Activated CD8-positive, alpha-beta memory T cell treated with anti-CD3 and anti-CD28 coated beads, Interleukin-2, amount 10 ng/mL, durations not matched to agents 7 days and 5 days (primary cell): ENCODE results near the gene COPE. TPM values are rescaled to one million over a fixed set of nuclear protein-coding genes. Genes with fewer than 3 reads are reported as not detected.
A peak's percentile ranks its signal among the peaks of the same experiment; 100 is the strongest.

Source experiments
- ATAC-seq: fragments of 150-1000 bp; cut with Tn5 transposase; one replicate; pipeline ENCODE4 v1.10.0; 2021; ENCODE audit warnings: moderate library complexity
- CTCF ChIA-PET: fragments of 350-600 bp; sonication (Branson Sonifier 250); formaldehyde crosslinking; loops from one replicate; lab custom pipeline; 2021; ENCODE audit warnings: antibody characterized with exemption; lab: Charles Lee
- DNase-seq: peaks from one replicate; pipeline ENCODE4 v3.0.0-alpha.2; 2020
- H3K27ac Mint-ChIP-seq: one replicate; pipeline ENCODE4 v1.8.0; 2021; ENCODE audit warnings: mild to moderate bottlenecking, mixed read lengths
- H3K27me3 Mint-ChIP-seq: one replicate; pipeline ENCODE4 v1.8.0; 2021; ENCODE audit warnings: mixed read lengths
- H3K36me3 Mint-ChIP-seq: one replicate; pipeline ENCODE4 v1.8.0; 2021; ENCODE audit warnings: mild to moderate bottlenecking, mixed read lengths
- H3K4me1 Mint-ChIP-seq: one replicate; pipeline ENCODE4 v1.8.0; 2021; ENCODE audit warnings: mixed read lengths
- H3K4me3 Mint-ChIP-seq: one replicate; pipeline ENCODE4 v1.8.0; 2021; ENCODE audit warnings: mild to moderate bottlenecking, moderate library complexity, mixed read lengths
- H3K9me3 Mint-ChIP-seq: one replicate; pipeline ENCODE4 v1.8.0; 2022; ENCODE audit warnings: low read depth, mixed read lengths
- total RNA-seq, 2 experiments: library from RNA; stranded (reverse); gene quantifications; one replicate each; pipeline ENCODE4 v1.2.3, GENCODE V29; 2021

The COPE gene
- total RNA-seq, 2 experiments from 2014 or later: 251 to 264 TPM

DNA sequence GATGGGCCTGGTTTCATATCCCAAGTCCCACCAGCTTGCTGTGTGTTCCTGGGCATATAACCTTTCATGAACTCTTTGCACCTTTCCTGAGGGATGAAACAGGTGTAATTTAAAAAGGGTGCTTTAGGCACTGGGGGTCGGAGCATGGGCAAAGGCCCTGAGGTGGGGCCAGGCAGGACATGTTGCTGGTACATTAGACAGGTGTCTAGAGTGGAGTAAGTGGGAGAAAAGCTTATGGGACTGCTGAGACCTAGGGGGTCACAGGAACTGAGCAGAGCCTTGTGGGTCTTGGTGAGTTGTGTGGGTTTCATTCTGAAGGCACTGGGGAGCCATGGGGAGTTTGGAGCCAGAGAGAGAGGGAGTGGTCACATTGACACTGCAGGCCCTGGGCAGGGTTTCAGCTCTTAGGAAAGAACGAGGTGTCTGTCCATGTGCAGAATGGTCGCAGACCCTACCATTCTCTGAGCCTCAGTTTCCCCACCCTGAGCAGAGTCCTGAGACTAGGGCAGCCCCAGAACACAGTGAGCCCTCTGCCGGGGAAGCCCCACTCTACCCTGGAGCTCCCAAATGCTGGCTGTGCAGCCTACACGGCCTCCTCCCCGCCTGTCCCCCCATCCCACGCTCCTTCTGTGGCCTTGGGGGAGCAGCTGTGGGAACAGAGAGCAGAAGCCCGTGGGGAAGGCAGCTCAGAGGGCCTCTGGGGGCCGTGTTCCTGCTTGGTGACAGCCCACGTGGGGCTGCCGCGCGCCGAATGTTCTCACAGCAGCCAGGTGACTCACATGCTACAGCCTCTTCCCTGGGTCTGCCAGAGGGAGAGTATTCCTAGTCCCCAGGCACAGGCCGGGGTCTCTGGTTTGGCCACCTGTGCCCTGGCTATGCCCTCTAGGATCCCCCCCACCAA is 29.1 kb upstream of the COPE start:
- DNase-seq: no peak
- H3K36me3 Mint-ChIP-seq: no peaks in the 10 kb centered on the region
- H3K27me3 Mint-ChIP-seq: peaks cover 3% of the 10 kb centered on the region
- H3K9me3 Mint-ChIP-seq: no peaks in the 10 kb centered on the region
- CTCF ChIA-PET: interaction anchor here (0.7 to 1.0 kb wide), 2 partner anchors 12 to 363 kb away, joined by 3 to 4 read pairs; no protein-coding TSS in a partner anchor
- H3K27ac Mint-ChIP-seq: no peak overlapping the region
- no peak for ATAC-seq
- no peak overlapping the region for H3K4me3 Mint-ChIP-seq
- peaks cover 3% of the 10 kb centered on the region for H3K4me1 Mint-ChIP-seq

DNA sequence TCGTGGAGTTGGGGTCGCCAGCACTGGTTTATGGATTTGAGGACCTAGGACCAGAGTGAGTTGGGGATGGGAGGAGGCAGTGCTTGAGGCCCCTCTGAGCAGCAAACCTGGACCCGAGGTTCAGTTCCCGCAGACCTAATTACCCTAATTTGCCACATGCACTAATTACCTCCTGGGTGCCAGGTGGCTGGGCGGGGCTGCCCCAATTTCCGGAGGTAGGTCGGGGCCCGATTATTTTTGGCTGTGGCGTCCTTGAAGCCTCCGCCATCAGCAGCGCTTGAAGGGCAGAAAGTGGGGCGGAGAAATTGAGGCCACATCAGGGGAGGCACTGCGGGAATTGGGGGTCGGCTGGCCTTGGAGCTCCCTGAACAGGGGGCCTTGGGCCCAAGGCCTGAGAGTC is 27.7 kb upstream of the COPE start:
- Mint-ChIP-seq H3K27me3 (peaks cover 15% of the 10 kb centered on the region), H3K4me3 (no peak overlapping the region)

DNA sequence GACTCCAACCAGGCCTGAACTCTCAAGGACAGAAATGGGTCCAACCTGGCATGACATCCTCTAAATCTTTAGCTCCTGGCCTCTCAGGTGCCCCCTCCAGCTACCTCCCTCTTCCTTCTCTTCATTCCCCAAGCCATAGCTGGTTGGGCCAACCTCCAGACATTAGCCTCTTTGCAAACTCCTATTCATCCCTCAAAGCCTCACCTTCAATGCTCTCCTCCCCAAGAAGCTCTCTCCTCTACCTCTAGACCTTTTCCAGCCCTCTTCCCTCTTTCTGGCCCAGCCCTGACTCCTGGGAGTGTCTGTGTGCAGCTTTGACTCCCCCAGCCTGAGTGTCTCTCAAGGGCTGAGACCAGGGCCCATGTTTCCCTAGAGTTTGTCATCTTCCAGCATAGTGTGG is 27.1 kb upstream of the COPE start:
- Mint-ChIP-seq H3K9me3 (no peaks in the 10 kb centered on the region), H3K4me1 (peaks cover 3% of the 10 kb centered on the region), H3K4me3 (no peak overlapping the region), H3K36me3 (no peaks in the 10 kb centered on the region), H3K27ac (no peak overlapping the region), H3K27me3 (peaks cover 21% of the 10 kb centered on the region)
- DNase-seq: no peak
- CTCF ChIA-PET: no interaction called here
- ATAC-seq: no peak

More for the DNA sequence above, 27.7 kb upstream of the COPE start:
- Mint-ChIP-seq H3K9me3 (no peaks in the 10 kb centered on the region), H3K27ac (no peak overlapping the region), H3K36me3 (no peaks in the 10 kb centered on the region), H3K4me1 (peaks cover 3% of the 10 kb centered on the region)
- ATAC-seq: no peak
- DNase-seq: no peak
- CTCF ChIA-PET: interaction anchor here (0.7 kb wide), 1 partner anchor 1482 kb away, joined by 3 read pairs; no protein-coding TSS in a partner anchor

GRCh38 chr19:18945297-18945696 is 26.1 kb upstream of the COPE start:
- CTCF ChIA-PET: no interaction called here
- Mint-ChIP-seq H3K4me1 (peaks cover 5% of the 10 kb centered on the region), H3K27ac (no peak overlapping the region), H3K9me3 (no peaks in the 10 kb centered on the region), H3K36me3 (no peaks in the 10 kb centered on the region), H3K4me3 (no peak overlapping the region), H3K27me3 (peaks cover 25% of the 10 kb centered on the region)
- ATAC-seq: no peak
- DNase-seq: no peak

- no peak for ATAC-seq
These were observed 24.3 kb upstream of the COPE start for GRCh38 chr19:18943465-18943864.

GRCh38 chr19:18942692-18943091 is 23.5 kb upstream of the COPE start:
- peaks cover 39% of the 10 kb centered on the region for H3K27me3 Mint-ChIP-seq
- no peak overlapping the region for H3K4me3 Mint-ChIP-seq
- peaks cover 2% of the 10 kb centered on the region for H3K4me1 Mint-ChIP-seq
- ATAC-seq (no peak), DNase-seq (no peak)
- no peaks in the 10 kb centered on the region for H3K9me3 Mint-ChIP-seq
- CTCF ChIA-PET: no interaction called here
- H3K36me3 Mint-ChIP-seq: no peaks in the 10 kb centered on the region
- no peak overlapping the region for H3K27ac Mint-ChIP-seq

More at GRCh38 chr19:18943465-18943864, 24.3 kb upstream of the COPE start:
- peaks cover 2% of the 10 kb centered on the region for H3K4me1 Mint-ChIP-seq
- H3K27ac Mint-ChIP-seq: no peak overlapping the region
- CTCF ChIA-PET: no interaction called here
- no peaks in the 10 kb centered on the region for H3K36me3 Mint-ChIP-seq
- no peak overlapping the region for H3K4me3 Mint-ChIP-seq
- no peaks in the 10 kb centered on the region for H3K9me3 Mint-ChIP-seq
- no peak for DNase-seq
- peaks cover 38% of the 10 kb centered on the region for H3K27me3 Mint-ChIP-seq

GRCh38 chr19:18941628-18942354 is 22.6 kb upstream of the COPE start:
- Mint-ChIP-seq H3K27ac (no peak overlapping the region), H3K27me3 (peaks cover 40% of the 10 kb centered on the region), H3K36me3 (no peaks in the 10 kb centered on the region), H3K4me3 (no peak overlapping the region), H3K9me3 (no peaks in the 10 kb centered on the region), H3K4me1 (peaks cover 2% of the 10 kb centered on the region)
- no peak for DNase-seq
- CTCF ChIA-PET: no interaction called here
- ATAC-seq: no peak

- ATAC-seq: peak; percentile 86
- Mint-ChIP-seq H3K36me3 (no peaks in the 10 kb centered on the region), H3K4me3 (peak within 1 kb of the TSS; percentile 20), H3K4me1 (peaks cover 2% of the 10 kb centered on the region), H3K27me3 (peaks cover 40% of the 10 kb centered on the region), H3K9me3 (no peaks in the 10 kb centered on the region), H3K27ac (no peak within 1 kb of the TSS)
- DNase-seq: peak; percentile 67
- CTCF ChIA-PET: no interaction called here
These were observed 21.8 kb upstream of the COPE start, which contains the start of gene HOMER3 for GRCh38 chr19:18940769-18941627. HOMER3 (minus strand) TSS chr19:18941217; CDS start chr19:18938982, 2,235 bp downstream.

DNA sequence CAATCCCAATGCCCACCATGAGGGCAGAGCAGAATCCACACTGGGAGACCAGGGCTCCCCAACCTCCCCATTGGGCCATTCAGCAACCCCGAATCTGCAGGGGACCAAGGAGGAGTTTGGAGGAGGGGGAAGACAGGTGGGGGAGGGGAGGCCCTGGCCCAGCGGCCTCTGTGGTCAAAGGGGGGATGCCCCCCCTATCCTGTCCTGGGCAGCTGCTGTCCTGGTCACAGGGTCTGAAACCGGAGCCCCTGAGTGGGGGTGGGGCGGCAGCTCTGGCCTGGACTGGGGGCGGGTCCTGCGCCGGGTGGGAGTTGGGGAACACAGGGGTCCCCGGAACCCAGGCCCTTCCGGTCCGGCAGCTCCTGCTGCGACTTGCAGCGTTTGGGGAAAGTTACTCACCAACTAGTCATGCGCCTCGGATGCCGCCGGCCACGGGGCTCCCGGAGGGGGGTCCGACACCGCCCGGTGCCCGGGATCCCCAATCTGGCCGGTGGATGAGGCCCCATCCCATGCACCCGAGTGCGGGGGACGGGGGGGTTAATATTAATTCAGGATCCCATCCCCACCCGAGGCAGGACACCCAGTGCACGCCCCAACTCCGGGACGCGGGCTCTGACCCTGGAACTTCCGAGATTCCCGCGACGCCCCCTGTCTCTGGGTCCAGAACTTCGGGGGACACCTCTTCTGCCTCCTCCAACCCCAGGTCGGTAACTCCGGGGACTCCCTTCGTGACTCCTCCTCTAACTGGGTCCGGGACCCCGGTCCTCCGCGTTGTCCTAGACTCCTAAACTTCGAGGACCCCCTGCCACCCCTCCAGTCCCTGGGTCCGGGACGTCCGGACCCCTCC is 21.0 kb upstream of the COPE start:
- DNase-seq (no peak), ATAC-seq (no peak)
- Mint-ChIP-seq H3K36me3 (no peaks in the 10 kb centered on the region), H3K9me3 (no peaks in the 10 kb centered on the region), H3K27me3 (peaks cover 40% of the 10 kb centered on the region), H3K4me3 (peak overlapping the region; percentile 20), H3K4me1 (peaks cover 2% of the 10 kb centered on the region), H3K27ac (no peak overlapping the region)
- CTCF ChIA-PET: no interaction called here

DNA sequence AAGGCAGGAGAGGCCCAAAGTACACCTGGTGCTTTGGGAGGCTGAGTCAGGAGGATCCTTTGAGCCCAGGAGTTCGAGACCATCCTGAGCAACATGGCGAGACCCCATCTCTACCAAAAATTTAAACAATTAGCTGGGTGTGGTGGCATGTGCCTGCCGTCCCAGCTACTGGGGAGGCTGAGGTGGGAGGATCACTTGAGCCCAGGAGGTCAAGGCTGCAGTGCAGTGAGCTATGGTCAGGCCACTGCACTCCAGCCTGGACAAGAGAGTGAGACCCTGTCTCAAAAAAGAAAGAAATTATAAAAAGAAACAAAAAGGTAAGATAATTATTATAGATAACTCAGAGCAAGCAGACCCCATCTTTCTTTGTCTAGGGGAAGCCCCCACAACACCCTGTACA is 20.0 kb upstream of the COPE start:
- Mint-ChIP-seq H3K36me3 (no peaks in the 10 kb centered on the region), H3K4me3 (no peak overlapping the region), H3K9me3 (no peaks in the 10 kb centered on the region), H3K4me1 (peaks cover 2% of the 10 kb centered on the region), H3K27ac (no peak overlapping the region), H3K27me3 (peaks cover 40% of the 10 kb centered on the region)
- ATAC-seq (no peak), DNase-seq (no peak)
- CTCF ChIA-PET: no interaction called here

DNA sequence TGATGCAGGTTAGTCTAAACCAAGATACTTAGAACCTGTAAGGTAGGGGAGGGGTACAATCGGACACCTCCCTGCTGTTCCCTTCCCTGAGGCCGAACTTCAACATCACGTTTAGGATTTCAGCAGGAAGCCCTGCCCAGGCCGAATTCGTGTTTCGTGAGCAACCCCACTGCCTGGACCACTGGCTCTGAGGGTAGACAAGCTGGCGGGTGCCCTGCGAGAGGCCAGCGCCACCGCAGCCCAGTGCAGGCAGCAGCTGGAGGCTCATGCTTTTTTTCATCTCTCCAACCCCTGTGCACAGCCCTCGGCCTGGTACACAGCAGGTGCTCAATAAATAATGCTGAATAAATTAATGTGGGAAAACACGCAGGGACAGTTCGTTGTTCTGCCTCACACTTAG is 14.1 kb upstream of the COPE start:
- DNase-seq: no peak
- Mint-ChIP-seq H3K36me3 (no peaks in the 10 kb centered on the region), H3K4me1 (peaks cover 5% of the 10 kb centered on the region), H3K9me3 (no peaks in the 10 kb centered on the region), H3K27ac (no peak overlapping the region), H3K27me3 (peaks cover 15% of the 10 kb centered on the region), H3K4me3 (no peak overlapping the region)
- CTCF ChIA-PET: no interaction called here
- ATAC-seq: no peak

GRCh38 chr19:18932216-18932841 is 13.1 kb upstream of the COPE start:
- Mint-ChIP-seq H3K4me1 (peaks cover 5% of the 10 kb centered on the region), H3K4me3 (peak overlapping the region; percentile 25), H3K36me3 (peaks cover under 1% of the 10 kb centered on the region), H3K27me3 (peaks cover 13% of the 10 kb centered on the region), H3K9me3 (no peaks in the 10 kb centered on the region), H3K27ac (no peak overlapping the region)
- CTCF ChIA-PET: no interaction called here
- ATAC-seq: peak; percentile 92
- peak; percentile 82 for DNase-seq
